Measurements from ENCODE around the gene MYG1.

MYG1 gene

GRCh38 chr12:53332744-53333143, 33.2 kb downstream of the MYG1 start (continued):
- TF ChIP-seq ZFP41 (tag by site-specific recombination; IDR thresholded peaks at IDR 0.05; ENCODE audit: borderline replicate concordance) (no peak), ZNF221 (tag by site-specific recombination; IDR thresholded peaks at IDR 0.05; ENCODE audit: borderline replicate concordance) (no peak), ZIC2 (tag by site-specific recombination; IDR thresholded peaks at IDR 0.05) (no peak), ZNF311 (tag by site-specific recombination; IDR thresholded peaks at IDR 0.05; ENCODE audit: borderline replicate concordance) (no peak), REPIN1 (tag by site-specific recombination; IDR thresholded peaks at IDR 0.05; ENCODE audit: low read depth) (no peak), RBAK (tag by site-specific recombination; IDR thresholded peaks at IDR 0.05) (no peak)

DNA sequence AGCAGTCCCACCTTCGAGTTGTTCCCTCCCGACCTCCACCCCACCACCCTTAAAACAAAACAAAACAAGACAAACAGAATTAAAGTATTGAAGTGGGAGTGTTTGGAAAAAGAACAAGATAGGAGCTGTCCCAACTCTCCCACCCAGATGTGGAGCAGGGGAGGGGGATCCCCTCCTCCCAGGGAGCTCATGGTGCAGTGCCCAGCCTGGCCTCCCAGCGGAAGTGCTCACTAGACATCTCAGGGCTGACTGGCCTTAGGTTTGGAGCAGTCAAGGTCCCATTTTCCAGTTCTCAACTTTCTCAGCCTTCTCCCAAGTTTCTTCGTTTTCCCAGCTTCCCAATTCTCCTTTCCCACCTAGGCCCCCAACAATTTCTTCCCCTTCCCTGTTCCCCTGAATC, 33.8 kb downstream of the MYG1 start:
- POLR2A ChIA-PET: interaction anchor here (0.6 to 2.4 kb wide), 2 partner anchors 12 to 85 kb away, joined by 7 read pairs; partner anchors contain the start of gene AAAS
- Histone ChIP-seq H3K27ac (ENCODE audit: extremely low read depth, low read depth, low read length) (no peak overlapping the region), H3K36me3 (ENCODE audit: control insufficient read depth in 2 of 2, insufficient read depth in 1 of 2, low read length in 2 of 2) (no peaks in the 10 kb centered on the region), H3K9me3 (ENCODE audit: control insufficient read depth, insufficient read depth, low read depth, low read length) (no peaks in the 10 kb centered on the region), H3K4me1 (ENCODE audit: control insufficient read depth, insufficient read depth, low read length) (no peaks in the 10 kb centered on the region), H3K4me3 (ENCODE audit: low read depth, low read length) (no peak overlapping the region)
- TF ChIP-seq PRDM1 (tag by site-specific recombination; IDR thresholded peaks at IDR 0.05) (0 out of 2 replicates have a peak, but pooled peaks have one; percentile 6), ZBTB21 (tag by site-specific recombination; IDR thresholded peaks at IDR 0.05) (no peak), KLF9 (tag by site-specific recombination; IDR thresholded peaks at IDR 0.05; ENCODE audit: low read depth) (no peak)
- CTCF ChIA-PET: interaction anchor here (0.6 to 12.7 kb wide), 3 partner anchors 10 to 175 kb away, joined by 3 to 156 read pairs (median 3); no protein-coding TSS in a partner anchor

GRCh38 chr12:53333845-53334244, 34.4 kb downstream of the MYG1 start:
- Histone ChIP-seq H3K36me3 (ENCODE audit: control insufficient read depth in 2 of 2, insufficient read depth in 1 of 2, low read length in 2 of 2) (no peaks in the 10 kb centered on the region), H3K9me3 (ENCODE audit: control insufficient read depth, insufficient read depth, low read depth, low read length) (no peaks in the 10 kb centered on the region), H3K4me3 (ENCODE audit: low read depth, low read length) (no peak overlapping the region), H3K4me1 (ENCODE audit: control insufficient read depth, insufficient read depth, low read length) (no peaks in the 10 kb centered on the region), H3K27ac (ENCODE audit: extremely low read depth, low read depth, low read length) (no peak overlapping the region)
- ChIA-PET POLR2A (interaction anchor here (2.4 kb wide), 1 partner anchor 13 kb away, joined by 7 read pairs; the partner anchor contains the start of gene AAAS), CTCF (interaction anchor here (0.6 to 0.8 kb wide), 3 partner anchors 14 to 174 kb away, joined by 3 read pairs; no protein-coding TSS in a partner anchor)
- TF ChIP-seq ZNF214 (tag by site-specific recombination; IDR thresholded peaks at IDR 0.05; ENCODE audit: borderline replicate concordance) (no peak), HIC1 (tag by site-specific recombination; IDR thresholded peaks at IDR 0.05) (0 out of 2 replicates have a peak, but pooled peaks have one; percentile 32)

DNA sequence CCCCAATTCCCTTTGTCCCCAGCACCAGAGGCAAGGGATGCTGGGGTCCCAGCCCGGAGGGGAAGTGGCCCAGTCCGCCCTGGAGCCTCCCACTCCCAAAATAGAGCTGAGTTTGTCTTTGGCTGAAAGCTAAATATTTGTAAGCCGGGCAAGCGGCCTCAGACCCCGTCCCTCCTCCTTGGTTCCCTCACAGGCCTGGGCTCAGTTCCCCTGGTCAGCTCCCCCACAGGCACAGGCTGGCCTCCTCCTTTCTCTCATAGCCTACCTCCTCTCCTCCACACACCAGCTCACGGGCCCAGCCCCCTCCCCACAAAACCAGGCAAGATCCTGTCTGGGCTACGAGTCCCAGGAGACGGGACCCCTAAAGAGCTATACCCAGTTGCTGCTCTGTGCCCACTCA, 35.3 kb downstream of the MYG1 start:
- no peaks in the 10 kb centered on the region for H3K36me3 ChIP-seq (ENCODE audit: control insufficient read depth in 2 of 2, insufficient read depth in 1 of 2, low read length in 2 of 2)
- no peaks in the 10 kb centered on the region for H3K4me1 ChIP-seq (ENCODE audit: control insufficient read depth, insufficient read depth, low read length)
- ChIA-PET POLR2A (interaction anchor here (0.6 to 1.7 kb wide), 6 partner anchors 10 to 195 kb away, joined by 3 to 8 read pairs (median 4); partner anchors contain the start of gene AAAS), CTCF (interaction anchor here (0.6 to 1.9 kb wide), 4 partner anchors 8 to 160 kb away, joined by 3 to 6 read pairs (median 5); no protein-coding TSS in a partner anchor)
- no peaks in the 10 kb centered on the region for H3K9me3 ChIP-seq (ENCODE audit: control insufficient read depth, insufficient read depth, low read depth, low read length)
- H3K27ac ChIP-seq (ENCODE audit: extremely low read depth, low read depth, low read length): no peak overlapping the region
- H3K4me3 ChIP-seq (ENCODE audit: low read depth, low read length): no peak overlapping the region
- TF ChIP-seq ZNF2 (tag by site-specific recombination; IDR thresholded peaks at IDR 0.05) (no peak), ZBTB11 (tag by site-specific recombination; conservative IDR thresholded peaks at IDR 0.05; ENCODE audit: low read depth) (no peak), ZNF571 (tag by site-specific recombination; IDR thresholded peaks at IDR 0.05) (no peak), ZNF585B (tag by site-specific recombination; IDR thresholded peaks at IDR 0.05) (no peak), ZNF768 (tag by site-specific recombination; IDR thresholded peaks at IDR 0.05) (no peak)
- TF ChIP-seq, protein P1, sequence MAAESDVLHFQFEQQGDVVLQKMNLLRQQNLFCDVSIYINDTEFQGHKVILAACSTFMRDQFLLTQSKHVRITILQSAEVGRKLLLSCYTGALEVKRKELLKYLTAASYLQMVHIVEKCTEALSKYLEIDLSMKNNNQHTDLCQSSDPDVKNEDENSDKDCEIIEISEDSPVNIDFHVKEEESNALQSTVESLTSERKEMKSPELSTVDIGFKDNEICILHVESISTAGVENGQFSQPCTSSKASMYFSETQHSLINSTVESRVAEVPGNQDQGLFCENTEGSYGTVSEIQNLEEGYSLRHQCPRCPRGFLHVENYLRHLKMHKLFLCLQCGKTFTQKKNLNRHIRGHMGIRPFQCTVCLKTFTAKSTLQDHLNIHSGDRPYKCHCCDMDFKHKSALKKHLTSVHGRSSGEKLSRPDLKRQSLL (tag by site-specific recombination; IDR thresholded peaks at IDR 0.05): no peak
- TF ChIP-seq, protein P2, sequence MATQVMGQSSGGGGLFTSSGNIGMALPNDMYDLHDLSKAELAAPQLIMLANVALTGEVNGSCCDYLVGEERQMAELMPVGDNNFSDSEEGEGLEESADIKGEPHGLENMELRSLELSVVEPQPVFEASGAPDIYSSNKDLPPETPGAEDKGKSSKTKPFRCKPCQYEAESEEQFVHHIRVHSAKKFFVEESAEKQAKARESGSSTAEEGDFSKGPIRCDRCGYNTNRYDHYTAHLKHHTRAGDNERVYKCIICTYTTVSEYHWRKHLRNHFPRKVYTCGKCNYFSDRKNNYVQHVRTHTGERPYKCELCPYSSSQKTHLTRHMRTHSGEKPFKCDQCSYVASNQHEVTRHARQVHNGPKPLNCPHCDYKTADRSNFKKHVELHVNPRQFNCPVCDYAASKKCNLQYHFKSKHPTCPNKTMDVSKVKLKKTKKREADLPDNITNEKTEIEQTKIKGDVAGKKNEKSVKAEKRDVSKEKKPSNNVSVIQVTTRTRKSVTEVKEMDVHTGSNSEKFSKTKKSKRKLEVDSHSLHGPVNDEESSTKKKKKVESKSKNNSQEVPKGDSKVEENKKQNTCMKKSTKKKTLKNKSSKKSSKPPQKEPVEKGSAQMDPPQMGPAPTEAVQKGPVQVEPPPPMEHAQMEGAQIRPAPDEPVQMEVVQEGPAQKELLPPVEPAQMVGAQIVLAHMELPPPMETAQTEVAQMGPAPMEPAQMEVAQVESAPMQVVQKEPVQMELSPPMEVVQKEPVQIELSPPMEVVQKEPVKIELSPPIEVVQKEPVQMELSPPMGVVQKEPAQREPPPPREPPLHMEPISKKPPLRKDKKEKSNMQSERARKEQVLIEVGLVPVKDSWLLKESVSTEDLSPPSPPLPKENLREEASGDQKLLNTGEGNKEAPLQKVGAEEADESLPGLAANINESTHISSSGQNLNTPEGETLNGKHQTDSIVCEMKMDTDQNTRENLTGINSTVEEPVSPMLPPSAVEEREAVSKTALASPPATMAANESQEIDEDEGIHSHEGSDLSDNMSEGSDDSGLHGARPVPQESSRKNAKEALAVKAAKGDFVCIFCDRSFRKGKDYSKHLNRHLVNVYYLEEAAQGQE (tag by site-specific recombination; IDR thresholded peaks at IDR 0.05): no peak

All from HEK293 (cell line).